Upper lobe of left lung (tissue), 6 donors: ENCODE measurements around the gene KDF1. TPM values are rescaled to one million over a fixed set of nuclear protein-coding genes. Genes with fewer than 3 reads are reported as not detected.
"Not testable (repeated sequence)": the region's sequence is repeated elsewhere in the genome, so short reads cannot be mapped to it uniquely, and the experiment has no call there.

ENCODE experiments used
- ATAC-seq, 2 donors: fragments of 200-7000 bp; cut with Tn5 transposase; one replicate each; pipeline ENCODE4 v1.9.1; 2022; ENCODE audit warnings: mild to moderate bottlenecking in 2 of 2, moderate library complexity in 2 of 2; ENCODE audit not compliant: low FRiP score in 2 of 2
- DNase-seq, 2 donors: peaks; one replicate each; pipeline ENCODE4 v3.0.0-alpha.2; 2019 to 2020
- H3K27ac ChIP-seq, 4 donors: fragments of 200-600 bp; sonication (generic); one replicate each; pipeline ENCODE4 v1.5.1; 2016 to 2019
- H3K27me3 ChIP-seq, 4 donors: fragments of 200-600 bp; sonication (generic); one replicate each; pipeline ENCODE4 v1.5.1; 2017 to 2019
- H3K36me3 ChIP-seq, 4 donors: fragments of 200-600 bp; sonication (generic); one replicate each; pipeline ENCODE4 v1.5.1; 2016 to 2019
- H3K4me1 ChIP-seq, 4 donors: fragments of 200-600 bp; sonication (generic); one replicate each; pipeline ENCODE4 v1.5.1; 2018 to 2019
- H3K4me3 ChIP-seq, 4 donors: fragments of 200-600 bp; sonication (generic); one replicate each; pipeline ENCODE4 v1.5.1; 2017 to 2019; ENCODE audit warnings: mild to moderate bottlenecking in 2 of 4, moderate library complexity in 1 of 4
- H3K9me3 ChIP-seq, 4 donors: fragments of 200-600 bp; sonication (generic); one replicate each; pipeline ENCODE4 v1.5.1; 2018 to 2019
- EP300 ChIP-seq, 4 donors: sonication (generic); formaldehyde crosslinking; IDR thresholded peaks; one replicate each; pipeline ENCODE4 v1.5.1; 2017; ENCODE audit warnings: antibody characterized with exemption in 4 of 4, control low read depth in 2 of 4
- POLR2A ChIP-seq, 4 donors: fragments of 450-650 bp; IDR thresholded peaks; one replicate each; pipeline ENCODE4 v1.5.1; 2016 to 2017; ENCODE audit warnings: antibody characterized with exemption in 4 of 4, mild to moderate bottlenecking in 2 of 4
- POLR2AphosphoS5 ChIP-seq, 2 donors: sonication (generic); formaldehyde crosslinking; IDR thresholded peaks; one replicate each; pipeline ENCODE4 v1.5.1; 2017; ENCODE audit warnings: antibody characterized with exemption in 2 of 2
- WGBS, 2 donors: methylation state at CpG; one replicate each; pipeline ENCODE4 v1.1.5; 2017 to 2018; 5-methylcytosine and 5-hydroxymethylcytosine counted together
- total RNA-seq, 6 donors: library from RNA; depleted of rRNA in 4 of 6; stranded (reverse); fragments of >200 nt in 4 of 6; gene quantifications; one replicate each; pipeline versions ENCODE4 v1.1.0 to v1.2.1, GENCODE V29; 2016 to 2021
- TF ChIP-seq, protein P1 (sequence below), 6 experiments: fragments of 450-650 bp in 4 of 6; fragments of 200-600 bp in 2 of 6; sonication (generic) in 2 of 6; IDR thresholded peaks; one replicate each; pipeline ENCODE4 v1.5.1; 2016 to 2019; ENCODE audit warnings: antibody characterized with exemption in 6 of 6
- donor health status: DM: no; HTN: no; CAD: no; lungs with moderate emphysema.
- donor health status: DM: no; HTN: yes; CAD: no; lungs with severe emphysema.

Gene KDF1
- total RNA-seq, 6 donors from 2014 or later: 7.7 to 23.3 (median 11.8) TPM

- Histone ChIP-seq H3K4me1 (peaks cover 32 to 59% (median 45%) of the 10 kb centered on the region in 4 donors), H3K4me3 (peak overlapping the region; percentile 49 to 91 (median 78)), H3K9me3 (no peaks in the 10 kb centered on the region), H3K36me3 (no peaks in the 10 kb centered on the region), H3K27me3 (peaks cover 0 to 22% (median 8%) of the 10 kb centered on the region in 4 donors), H3K27ac (peak overlapping the region; percentile 58 to 79 (median 70))
- ATAC-seq (peak in 1 of 2 donors; percentile 2), DNase-seq (peak in 1 of 2 donors; percentile 89)
- 7% methylated on average over 18 of the region's 97 CpGs; no CpG with 5 or more reads in 1 of the 2 donors for WGBS, 2 donors
- TF ChIP-seq EP300 (IDR thresholded peaks at IDR 0.05) (no peak), POLR2AphosphoS5 (IDR thresholded peaks at IDR 0.05) (no peak), POLR2A (IDR thresholded peaks at IDR 0.05) (no peak)
- TF ChIP-seq, protein P1, sequence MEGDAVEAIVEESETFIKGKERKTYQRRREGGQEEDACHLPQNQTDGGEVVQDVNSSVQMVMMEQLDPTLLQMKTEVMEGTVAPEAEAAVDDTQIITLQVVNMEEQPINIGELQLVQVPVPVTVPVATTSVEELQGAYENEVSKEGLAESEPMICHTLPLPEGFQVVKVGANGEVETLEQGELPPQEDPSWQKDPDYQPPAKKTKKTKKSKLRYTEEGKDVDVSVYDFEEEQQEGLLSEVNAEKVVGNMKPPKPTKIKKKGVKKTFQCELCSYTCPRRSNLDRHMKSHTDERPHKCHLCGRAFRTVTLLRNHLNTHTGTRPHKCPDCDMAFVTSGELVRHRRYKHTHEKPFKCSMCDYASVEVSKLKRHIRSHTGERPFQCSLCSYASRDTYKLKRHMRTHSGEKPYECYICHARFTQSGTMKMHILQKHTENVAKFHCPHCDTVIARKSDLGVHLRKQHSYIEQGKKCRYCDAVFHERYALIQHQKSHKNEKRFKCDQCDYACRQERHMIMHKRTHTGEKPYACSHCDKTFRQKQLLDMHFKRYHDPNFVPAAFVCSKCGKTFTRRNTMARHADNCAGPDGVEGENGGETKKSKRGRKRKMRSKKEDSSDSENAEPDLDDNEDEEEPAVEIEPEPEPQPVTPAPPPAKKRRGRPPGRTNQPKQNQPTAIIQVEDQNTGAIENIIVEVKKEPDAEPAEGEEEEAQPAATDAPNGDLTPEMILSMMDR (IDR thresholded peaks at IDR 0.05): no peak
Measured at GRCh38 chr1:26994020-26994786, 33.9 kb upstream of the KDF1 start.

DNA sequence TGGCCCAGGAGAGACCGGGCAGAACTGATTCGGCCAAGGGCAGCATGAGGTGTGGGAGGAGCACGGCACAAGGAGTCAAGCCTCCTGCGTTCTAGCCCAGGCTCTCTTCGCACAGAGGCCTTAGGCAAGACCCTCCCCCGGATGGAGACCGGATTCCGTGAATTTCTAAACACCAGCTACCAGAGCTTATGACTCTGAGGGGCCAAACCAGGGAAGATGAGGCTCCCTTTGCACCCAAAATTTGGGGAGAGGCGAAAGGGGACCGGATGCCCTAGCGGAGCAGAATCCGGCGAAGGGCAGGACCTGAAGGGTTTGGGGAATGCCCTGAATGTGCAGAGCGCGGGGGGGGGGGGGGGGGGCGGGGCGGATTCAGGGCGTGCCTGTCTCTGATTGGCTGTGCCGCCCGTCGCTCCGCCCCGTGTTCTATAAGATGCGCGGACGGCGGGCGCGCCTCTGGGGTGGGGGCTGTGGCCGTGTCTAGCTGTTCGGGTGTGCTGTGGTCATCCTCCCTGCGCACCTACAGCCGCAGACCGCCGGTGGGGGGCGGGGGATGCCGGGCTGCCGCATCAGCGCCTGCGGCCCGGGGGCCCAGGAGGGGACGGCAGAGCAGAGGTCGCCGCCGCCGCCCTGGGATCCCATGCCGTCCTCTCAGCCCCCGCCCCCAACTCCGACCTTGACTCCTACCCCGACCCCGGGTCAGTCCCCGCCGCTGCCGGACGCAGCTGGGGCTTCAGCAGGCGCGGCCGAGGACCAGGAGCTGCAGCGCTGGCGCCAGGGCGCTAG is 33.2 kb upstream of the KDF1 start, which contains the start of gene TRNP1:
TRNP1 (plus strand) TSS at position 456 of the 783 bp plus-strand sequence; CDS start at position 551, 95 bp downstream.
- TF ChIP-seq POLR2A (IDR thresholded peaks at IDR 0.05) (peak in 3 of 4 donors; percentile 35 to 85 (median 75)), POLR2AphosphoS5 (IDR thresholded peaks at IDR 0.05) (peak; percentile 79 to 87), EP300 (IDR thresholded peaks at IDR 0.05) (no peak)
- TF ChIP-seq, protein P1 (IDR thresholded peaks at IDR 0.05): no peak
- H3K27me3 ChIP-seq: peaks cover 0 to 22% (median 8%) of the 10 kb centered on the region in 4 donors
- no peaks in the 10 kb centered on the region for H3K36me3 ChIP-seq
- peak within 1 kb of the TSS; percentile 58 to 79 (median 70) for H3K27ac ChIP-seq
- H3K9me3 ChIP-seq: no peaks in the 10 kb centered on the region
- ATAC-seq: peak; percentile 65 to 67
- DNase-seq: peak; percentile 65 to 94
- H3K4me1 ChIP-seq: peaks cover 24 to 52% (median 38%) of the 10 kb centered on the region in 4 donors
- H3K4me3 ChIP-seq: peak within 1 kb of the TSS; percentile 49 to 91 (median 78)
- 2% methylated on average over 18 of the region's 61 CpGs; no CpG with 5 or more reads in 1 of the 2 donors for WGBS, 2 donors

DNA sequence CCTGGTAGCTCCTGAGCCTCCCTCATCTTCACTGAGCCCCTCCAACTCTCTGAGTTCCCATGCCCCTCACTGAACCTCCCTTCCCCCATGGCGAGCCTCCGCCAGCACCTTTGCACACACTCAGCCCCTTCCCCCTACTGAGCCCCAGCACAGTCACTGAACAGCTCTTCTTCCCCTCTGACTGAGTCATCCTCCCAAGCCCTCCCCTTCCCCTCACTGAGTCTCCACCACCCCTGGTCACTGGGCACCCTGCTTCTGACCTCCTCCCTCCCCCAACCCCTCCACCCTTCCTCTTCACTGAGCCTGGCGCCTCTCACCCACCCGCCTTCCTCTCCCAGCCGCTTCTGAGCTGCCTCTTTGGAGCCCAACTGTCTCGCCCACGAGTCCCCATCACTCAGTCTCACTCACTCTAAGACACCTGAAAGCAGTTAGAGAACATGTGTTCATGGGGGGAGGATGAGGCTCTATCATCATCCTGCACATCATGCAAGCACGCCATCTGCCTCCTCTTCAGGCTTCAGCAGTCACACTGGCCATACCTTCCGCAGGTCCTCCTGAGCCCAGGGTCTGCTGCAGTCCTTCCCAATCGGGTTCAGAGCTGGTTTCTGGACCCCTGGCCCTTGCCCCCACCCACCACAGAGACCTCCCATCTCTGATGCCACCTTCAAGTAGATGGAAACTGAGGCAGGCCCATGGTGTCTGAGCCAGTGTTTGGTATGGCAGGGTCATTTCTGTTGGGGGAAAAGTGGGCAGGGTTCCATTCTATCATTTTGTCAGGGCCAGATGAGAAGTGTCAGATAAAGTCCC is 31.2 kb upstream of the KDF1 start:
- Histone ChIP-seq H3K4me1 (peaks cover 17 to 40% (median 29%) of the 10 kb centered on the region in 4 donors), H3K27ac (peak overlapping the region in 1 of 4 donors; percentile 18), H3K36me3 (no peaks in the 10 kb centered on the region), H3K9me3 (no peaks in the 10 kb centered on the region), H3K27me3 (peaks cover 0 to 22% (median 8%) of the 10 kb centered on the region in 4 donors), H3K4me3 (no peak overlapping the region)
- 39 to 42% methylated on average over 9 to 10 of the region's 10 CpGs for WGBS, 2 donors
- TF ChIP-seq EP300 (IDR thresholded peaks at IDR 0.05) (no peak), POLR2AphosphoS5 (IDR thresholded peaks at IDR 0.05) (no peak), POLR2A (IDR thresholded peaks at IDR 0.05) (no peak)
- TF ChIP-seq, protein P1 (IDR thresholded peaks at IDR 0.05): no peak
- no peak for ATAC-seq
- DNase-seq: peak in 1 of 2 donors; percentile 24

- ATAC-seq, H3K36me3 ChIP-seq, H3K9me3 ChIP-seq, H3K4me3 ChIP-seq, DNase-seq, H3K27ac ChIP-seq: not testable (repeated sequence)
- Histone ChIP-seq H3K27me3 (peaks cover 0 to 20% (median 6%) of the 10 kb centered on the region in 4 donors), H3K4me1 (peaks cover 12 to 34% (median 24%) of the 10 kb centered on the region in 4 donors)
- 75 to 77% methylated on average over 12 of the region's 12 CpGs for WGBS, 2 donors
Measured at GRCh38 chr1:26989403-26990109, 29.3 kb upstream of the KDF1 start.
